NCI-H2081 treated with DMSO at 0.1 percent for 48 hours (cell line): ENCODE measurements around the gene PTPRU.

ENCODE experiments used
- DNase-seq: peaks from one replicate; lab custom pipeline; 2025; lab: John Stamatoyannopoulos, UW

PTPRU gene

DNA sequence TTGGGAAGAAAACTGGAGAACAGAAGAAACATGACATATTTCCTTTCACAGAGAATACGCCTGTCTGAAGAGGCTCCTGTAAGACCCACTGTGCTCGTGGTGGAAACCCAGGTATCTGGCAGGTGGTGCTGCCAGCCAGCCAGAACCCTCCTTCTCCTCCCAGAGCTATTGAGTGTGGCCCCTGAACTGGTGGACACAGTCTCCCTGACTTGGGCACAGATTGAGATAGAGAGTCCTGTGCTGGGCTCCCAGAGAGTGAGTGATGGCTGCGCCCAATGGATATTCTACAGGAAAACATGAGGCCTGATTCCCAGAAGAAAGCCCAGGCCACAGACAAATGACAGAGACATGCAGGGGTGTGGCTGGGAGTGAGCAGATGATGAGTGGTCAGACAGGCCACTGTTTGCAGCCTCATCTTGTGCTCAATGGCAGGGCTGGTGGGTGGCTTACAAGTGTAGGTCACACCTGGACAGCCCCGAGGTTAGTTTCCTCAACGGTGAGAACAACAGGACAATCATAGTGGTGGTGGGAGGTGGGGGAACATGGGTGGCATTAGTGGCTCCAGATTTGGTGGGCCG, 127.9 kb downstream of the PTPRU start:
- no peak for DNase-seq

DNA sequence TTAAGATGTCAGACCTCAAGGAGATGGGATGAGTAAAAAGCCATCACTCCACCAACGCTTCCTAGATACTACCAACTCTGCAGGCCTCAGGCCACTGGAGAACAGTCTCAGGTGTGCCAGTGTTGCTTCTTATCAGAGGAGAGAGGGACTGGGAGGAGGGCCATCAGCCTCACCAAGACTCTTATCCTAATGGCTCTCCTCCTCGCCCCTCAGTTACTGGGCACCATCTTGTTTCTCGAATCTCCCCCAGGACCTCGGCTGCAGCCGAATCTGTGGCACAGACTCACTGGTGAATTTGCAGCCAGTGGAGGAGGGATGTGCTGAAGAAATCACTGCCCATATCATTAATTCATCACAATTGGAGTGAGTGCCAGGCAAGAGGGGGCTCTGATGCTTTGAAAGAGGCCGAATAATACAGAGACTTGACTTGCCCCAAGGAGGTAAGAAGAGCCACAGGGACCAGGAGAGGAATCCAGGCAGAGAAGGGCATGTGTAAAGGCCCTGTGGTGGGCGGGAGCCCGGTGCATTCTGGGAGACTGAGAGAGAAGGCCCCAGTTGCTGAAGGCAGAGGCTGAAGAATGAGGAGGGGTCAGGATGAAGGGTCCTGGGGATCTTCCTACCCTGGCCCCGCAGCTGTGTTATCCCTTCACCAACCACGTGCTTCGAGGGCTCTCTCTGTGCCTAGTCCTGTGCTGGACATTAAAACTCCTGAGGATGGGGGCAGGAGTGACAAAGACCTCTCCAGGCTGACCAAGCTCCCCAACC, 129.8 kb downstream of the PTPRU start:
- DNase-seq = no peak

GRCh38 chr1:29368936-29369932, 132.9 kb downstream of the PTPRU start:
- DNase-seq = no peak

DNA sequence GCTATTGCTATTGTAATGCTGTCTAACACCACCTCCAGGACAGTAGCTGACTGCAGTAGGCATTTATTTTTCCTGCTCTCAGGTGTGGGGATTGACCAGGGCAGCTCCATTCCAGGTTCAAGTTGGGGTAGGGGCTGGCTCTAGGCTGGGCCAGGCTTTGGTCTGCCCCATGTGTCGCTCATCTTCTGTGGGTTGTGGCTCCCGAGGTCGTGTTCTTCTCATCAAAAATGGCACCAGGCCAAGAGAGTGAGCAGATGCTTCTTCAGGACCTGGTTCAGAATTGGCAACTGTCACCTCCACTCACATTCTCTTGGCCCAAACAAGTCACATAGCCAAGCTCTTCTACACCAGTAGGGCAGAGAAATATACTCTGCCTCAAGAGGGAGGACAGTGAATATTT, 133.7 kb downstream of the PTPRU start:
- no peak for DNase-seq

GRCh38 chr1:29371332-29371731, 135.0 kb downstream of the PTPRU start:
- no peak for DNase-seq

DNA sequence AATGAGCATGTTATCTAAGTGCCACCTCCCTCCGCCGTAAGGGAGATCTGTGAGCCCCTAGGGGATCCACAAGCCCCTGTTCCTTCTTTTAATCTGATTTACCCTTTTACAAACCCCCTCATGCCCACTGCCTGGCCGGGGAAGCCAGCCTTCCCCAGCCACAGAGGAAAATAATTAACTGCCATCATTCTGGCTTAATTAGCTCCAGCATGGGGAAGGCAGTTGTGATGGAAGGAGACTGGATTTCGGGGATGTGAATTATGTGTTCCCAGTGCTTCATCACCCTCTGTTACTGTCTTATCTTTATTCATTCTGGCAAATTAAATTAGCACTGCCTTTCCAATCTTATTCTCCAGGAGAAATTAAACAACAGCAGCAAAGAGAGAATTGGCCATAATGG, 135.8 kb downstream of the PTPRU start:
- DNase-seq = no peak
